ENCODE results near the gene TUBG1.

The TUBG1 gene

GRCh38 chr17:42566215-42566882, 43.1 kb upstream of the TUBG1 start:
- Histone ChIP-seq H3K27me3 (ENCODE audit: control insufficient read depth in 2 of 2, insufficient read depth in 2 of 2, low read length in 2 of 2) (no peaks in the 10 kb centered on the region), H3K36me3 (ENCODE audit: control insufficient read depth in 2 of 2, insufficient read depth in 2 of 2, low read length in 2 of 2) (peaks cover 49 to 50% of the 10 kb centered on the region in 2 donors), H3K27ac (ENCODE audit: low read depth in 2 of 2, low read length in 2 of 2) (peak overlapping the region; percentile 97), H3K4me1 (ENCODE audit: control insufficient read depth in 2 of 2, insufficient read depth in 2 of 2, low read length in 2 of 2) (peaks cover 32 to 41% of the 10 kb centered on the region in 2 donors), H3K9ac (ENCODE audit: low read depth in 1 of 2, low read length in 2 of 2) (peak overlapping the region; percentile 65 to 91), H3K9me3 (ENCODE audit: control insufficient read depth in 2 of 2, low read length in 2 of 2) (no peaks in the 10 kb centered on the region), H3K4me3 (ENCODE audit: low read length in 2 of 2) (peak overlapping the region; percentile 86 to 87)

- peak within 1 kb of the TSS; percentile 97 for H3K27ac ChIP-seq (ENCODE audit: low read depth in 2 of 2, low read length in 2 of 2)
- no peaks in the 10 kb centered on the region for H3K9me3 ChIP-seq (ENCODE audit: control insufficient read depth in 2 of 2, low read length in 2 of 2)
- H3K9ac ChIP-seq (ENCODE audit: low read depth in 1 of 2, low read length in 2 of 2): peak within 1 kb of the TSS; percentile 79 to 91
- H3K36me3 ChIP-seq (ENCODE audit: control insufficient read depth in 2 of 2, insufficient read depth in 2 of 2, low read length in 2 of 2): peaks cover 56 to 57% of the 10 kb centered on the region in 2 donors
- peaks cover 28 to 36% of the 10 kb centered on the region in 2 donors for H3K4me1 ChIP-seq (ENCODE audit: control insufficient read depth in 2 of 2, insufficient read depth in 2 of 2, low read length in 2 of 2)
- H3K27me3 ChIP-seq (ENCODE audit: control insufficient read depth in 2 of 2, insufficient read depth in 2 of 2, low read length in 2 of 2): no peaks in the 10 kb centered on the region
- H3K4me3 ChIP-seq (ENCODE audit: low read length in 2 of 2): peak within 1 kb of the TSS; percentile 86 to 87
Measured at GRCh38 chr17:42566883-42567573, 42.5 kb upstream of the TUBG1 start, which contains the start of gene MLX. Gene MLX (plus strand): TSS chr17:42567100. CDS start chr17:42567125, 25 bp downstream.

- Histone ChIP-seq H3K27ac (ENCODE audit: low read depth in 2 of 2, low read length in 2 of 2) (no peak overlapping the region), H3K36me3 (ENCODE audit: control insufficient read depth in 2 of 2, insufficient read depth in 2 of 2, low read length in 2 of 2) (peaks cover 65 to 71% of the 10 kb centered on the region in 2 donors), H3K27me3 (ENCODE audit: control insufficient read depth in 2 of 2, insufficient read depth in 2 of 2, low read length in 2 of 2) (no peaks in the 10 kb centered on the region), H3K4me1 (ENCODE audit: control insufficient read depth in 2 of 2, insufficient read depth in 2 of 2, low read length in 2 of 2) (peaks cover 17 to 27% of the 10 kb centered on the region in 2 donors), H3K9me3 (ENCODE audit: control insufficient read depth in 2 of 2, low read length in 2 of 2) (no peaks in the 10 kb centered on the region), H3K9ac (ENCODE audit: low read depth in 1 of 2, low read length in 2 of 2) (no peak overlapping the region), H3K4me3 (ENCODE audit: low read length in 2 of 2) (peak overlapping the region in 1 of 2 donors; percentile 26)
Measured at GRCh38 chr17:42568341-42569111, 41.0 kb upstream of the TUBG1 start.

GRCh38 chr17:42571435-42572225, 37.9 kb upstream of the TUBG1 start:
- no peaks in the 10 kb centered on the region for H3K9me3 ChIP-seq (ENCODE audit: control insufficient read depth in 2 of 2, low read length in 2 of 2)
- H3K4me3 ChIP-seq (ENCODE audit: low read length in 2 of 2): no peak overlapping the region
- H3K4me1 ChIP-seq (ENCODE audit: control insufficient read depth in 2 of 2, insufficient read depth in 2 of 2, low read length in 2 of 2): peaks cover 13 to 14% of the 10 kb centered on the region in 2 donors
- no peak overlapping the region for H3K9ac ChIP-seq (ENCODE audit: low read depth in 1 of 2, low read length in 2 of 2)
- H3K36me3 ChIP-seq (ENCODE audit: control insufficient read depth in 2 of 2, insufficient read depth in 2 of 2, low read length in 2 of 2): peaks cover 53 to 63% of the 10 kb centered on the region in 2 donors
- no peak overlapping the region for H3K27ac ChIP-seq (ENCODE audit: low read depth in 2 of 2, low read length in 2 of 2)
- H3K27me3 ChIP-seq (ENCODE audit: control insufficient read depth in 2 of 2, insufficient read depth in 2 of 2, low read length in 2 of 2): no peaks in the 10 kb centered on the region

GRCh38 chr17:42573095-42573494, 36.4 kb upstream of the TUBG1 start:
- Histone ChIP-seq H3K4me3 (ENCODE audit: low read length in 2 of 2) (no peak overlapping the region), H3K36me3 (ENCODE audit: control insufficient read depth in 2 of 2, insufficient read depth in 2 of 2, low read length in 2 of 2) (peaks cover 53 to 63% of the 10 kb centered on the region in 2 donors), H3K27ac (ENCODE audit: low read depth in 2 of 2, low read length in 2 of 2) (no peak overlapping the region), H3K9ac (ENCODE audit: low read depth in 1 of 2, low read length in 2 of 2) (no peak overlapping the region), H3K27me3 (ENCODE audit: control insufficient read depth in 2 of 2, insufficient read depth in 2 of 2, low read length in 2 of 2) (no peaks in the 10 kb centered on the region), H3K4me1 (ENCODE audit: control insufficient read depth in 2 of 2, insufficient read depth in 2 of 2, low read length in 2 of 2) (peaks cover 15% of the 10 kb centered on the region in 2 donors), H3K9me3 (ENCODE audit: control insufficient read depth in 2 of 2, low read length in 2 of 2) (no peaks in the 10 kb centered on the region)

GRCh38 chr17:42574463-42574862, 35.0 kb upstream of the TUBG1 start:
- H3K36me3 ChIP-seq (ENCODE audit: control insufficient read depth in 2 of 2, insufficient read depth in 2 of 2, low read length in 2 of 2): peaks cover 40 to 52% of the 10 kb centered on the region in 2 donors
- H3K9ac ChIP-seq (ENCODE audit: low read depth in 1 of 2, low read length in 2 of 2): no peak overlapping the region
- peaks cover 14 to 15% of the 10 kb centered on the region in 2 donors for H3K4me1 ChIP-seq (ENCODE audit: control insufficient read depth in 2 of 2, insufficient read depth in 2 of 2, low read length in 2 of 2)
- no peak overlapping the region for H3K4me3 ChIP-seq (ENCODE audit: low read length in 2 of 2)
- no peak overlapping the region for H3K27ac ChIP-seq (ENCODE audit: low read depth in 2 of 2, low read length in 2 of 2)
- H3K27me3 ChIP-seq (ENCODE audit: control insufficient read depth in 2 of 2, insufficient read depth in 2 of 2, low read length in 2 of 2): no peaks in the 10 kb centered on the region
- no peaks in the 10 kb centered on the region for H3K9me3 ChIP-seq (ENCODE audit: control insufficient read depth in 2 of 2, low read length in 2 of 2)

- H3K9me3 ChIP-seq (ENCODE audit: control insufficient read depth in 2 of 2, low read length in 2 of 2): no peaks in the 10 kb centered on the region
- H3K36me3 ChIP-seq (ENCODE audit: control insufficient read depth in 2 of 2, insufficient read depth in 2 of 2, low read length in 2 of 2): peaks cover 38 to 41% of the 10 kb centered on the region in 2 donors
- peak overlapping the region; percentile 83 to 97 for H3K4me3 ChIP-seq (ENCODE audit: low read length in 2 of 2)
- peak overlapping the region in 1 of 2 donors; percentile 38 for H3K27ac ChIP-seq (ENCODE audit: low read depth in 2 of 2, low read length in 2 of 2)
- H3K27me3 ChIP-seq (ENCODE audit: control insufficient read depth in 2 of 2, insufficient read depth in 2 of 2, low read length in 2 of 2): no peaks in the 10 kb centered on the region
- H3K9ac ChIP-seq (ENCODE audit: low read depth in 1 of 2, low read length in 2 of 2): peak overlapping the region; percentile 58 to 80
- H3K4me1 ChIP-seq (ENCODE audit: control insufficient read depth in 2 of 2, insufficient read depth in 2 of 2, low read length in 2 of 2): peaks cover 14 to 19% of the 10 kb centered on the region in 2 donors
Measured at GRCh38 chr17:42577140-42577531, 32.3 kb upstream of the TUBG1 start.

- Histone ChIP-seq H3K4me3 (ENCODE audit: low read length in 2 of 2) (peak within 1 kb of the TSS; percentile 83 to 97), H3K36me3 (ENCODE audit: control insufficient read depth in 2 of 2, insufficient read depth in 2 of 2, low read length in 2 of 2) (peaks cover 40 to 41% of the 10 kb centered on the region in 2 donors), H3K27me3 (ENCODE audit: control insufficient read depth in 2 of 2, insufficient read depth in 2 of 2, low read length in 2 of 2) (no peaks in the 10 kb centered on the region), H3K4me1 (ENCODE audit: control insufficient read depth in 2 of 2, insufficient read depth in 2 of 2, low read length in 2 of 2) (peaks cover 14 to 19% of the 10 kb centered on the region in 2 donors), H3K9ac (ENCODE audit: low read depth in 1 of 2, low read length in 2 of 2) (peak within 1 kb of the TSS; percentile 80 to 94), H3K27ac (ENCODE audit: low read depth in 2 of 2, low read length in 2 of 2) (peak within 1 kb of the TSS; percentile 87 to 93), H3K9me3 (ENCODE audit: control insufficient read depth in 2 of 2, low read length in 2 of 2) (no peaks in the 10 kb centered on the region)
Measured at GRCh38 chr17:42577532-42578281, 31.8 kb upstream of the TUBG1 start, which contains the start of gene PSMC3IP. Gene PSMC3IP (minus strand): TSS chr17:42577729. CDS start chr17:42577686, 43 bp downstream.
